HG03175 (cell line): Measurements from ENCODE around the gene GTPBP2.

Experiments used
- ATAC-seq: cut with Tn5 transposase; IDR thresholded peaks from one replicate; pipeline ENCODE4 v1.9.1; 2021; ENCODE audit warnings: mild to moderate bottlenecking, moderate library complexity; ENCODE audit not compliant: unreplicated experiment

Gene GTPBP2

DNA sequence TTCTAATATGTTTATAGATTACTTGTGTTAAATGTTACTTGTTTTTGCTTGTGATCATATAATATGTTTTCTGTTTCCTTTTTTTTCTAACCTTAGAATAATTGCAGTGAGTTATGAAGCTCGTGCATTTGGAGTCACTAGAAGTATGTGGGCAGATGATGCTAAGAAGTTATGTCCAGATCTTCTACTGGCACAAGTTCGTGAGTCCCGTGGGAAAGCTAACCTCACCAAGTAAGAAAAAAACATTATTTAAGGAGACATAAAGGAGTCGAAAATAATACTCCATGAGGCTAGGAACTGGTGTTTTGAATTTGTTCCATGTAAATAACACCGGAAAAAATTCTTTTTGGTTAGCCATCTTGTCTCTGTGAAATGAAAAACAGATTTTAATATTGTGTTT lies 46.2 kb downstream of the GTPBP2 start:
- ATAC-seq = no peak

DNA sequence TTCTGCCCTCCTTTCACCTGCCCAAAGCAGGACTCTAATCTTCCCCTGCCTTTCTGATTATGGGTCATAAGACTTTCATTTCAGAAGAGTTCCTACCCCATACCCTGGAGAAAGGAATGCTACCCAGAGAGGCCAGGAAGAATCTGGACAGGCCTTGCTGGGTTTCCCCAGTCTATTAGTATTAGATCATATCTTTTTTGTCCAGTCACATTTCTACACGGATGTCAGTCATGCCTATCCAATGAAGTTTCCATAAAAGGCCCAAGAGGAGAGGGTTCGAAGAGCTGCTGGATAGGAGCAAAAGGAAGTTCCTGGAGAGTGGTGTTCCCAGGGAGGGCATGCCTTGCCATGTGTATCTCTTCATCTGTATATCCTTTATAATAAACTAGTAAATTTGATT lies 49.9 kb downstream of the GTPBP2 start:
- no peak for ATAC-seq

DNA sequence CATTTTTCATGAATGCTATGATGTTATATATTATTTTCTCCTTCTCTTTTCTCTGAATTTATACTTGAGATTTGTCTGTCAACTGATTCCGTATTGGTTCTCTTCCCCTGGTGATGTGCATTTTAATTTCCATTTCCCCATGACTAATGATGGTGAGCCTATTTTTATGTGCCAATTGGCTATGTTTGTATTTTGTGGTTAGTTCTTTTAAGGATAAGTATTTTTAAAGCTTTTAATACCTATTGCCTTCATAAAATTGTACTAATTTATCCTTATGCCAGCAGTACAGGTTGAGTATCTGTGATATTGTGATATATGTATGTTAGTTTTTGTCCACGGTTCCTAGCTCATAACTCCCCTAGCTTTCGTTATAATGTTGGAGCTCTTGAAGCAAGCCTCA lies 50.3 kb downstream of the GTPBP2 start:
- no peak for ATAC-seq

DNA sequence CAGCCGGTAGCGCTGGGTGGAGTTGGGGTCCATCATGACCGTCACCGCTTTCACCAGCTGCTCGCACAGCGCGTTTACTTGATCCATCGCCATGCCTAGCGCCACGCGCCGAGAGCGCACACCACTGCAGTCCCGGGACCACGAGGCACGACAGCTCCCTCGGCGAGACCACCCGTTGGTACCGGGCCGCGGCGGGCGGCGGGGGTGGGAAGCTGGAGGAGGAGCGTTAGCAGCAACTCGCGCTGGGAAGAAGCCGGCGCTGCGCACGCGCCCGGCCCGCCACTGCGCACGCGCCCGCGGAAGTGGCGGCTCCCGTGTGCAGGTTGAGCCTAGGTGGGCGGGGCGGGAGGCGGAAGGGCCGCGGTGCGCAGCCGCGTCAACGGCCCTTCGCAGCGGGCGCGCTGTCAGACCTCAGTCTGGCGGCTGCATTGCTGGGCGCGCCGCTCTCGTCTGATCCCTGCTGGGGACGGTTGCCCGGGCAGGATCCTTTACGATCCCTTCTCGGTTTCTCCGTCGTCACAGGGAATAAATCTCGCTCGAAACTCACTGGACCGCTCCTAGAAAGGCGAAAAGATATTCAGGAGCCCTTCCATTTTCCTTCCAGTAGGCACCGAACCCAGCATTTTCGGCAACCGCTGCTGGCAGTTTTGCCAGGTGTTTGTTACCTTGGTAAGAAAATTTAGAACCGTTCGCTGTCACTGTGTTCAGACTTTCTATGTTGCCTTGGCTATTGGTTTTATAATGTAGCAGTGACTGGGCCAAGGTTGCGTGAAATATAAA lies 53.1 kb downstream of the GTPBP2 start, which contains the start of the genes POLH and XPO5:
Gene POLH, plus strand, starts transcription at position 414 of the 780 bp plus-strand sequence. CDS start 6,135 bp downstream, outside the sequence.
Gene XPO5, minus strand, starts transcription at position 267 of the 780 bp plus-strand sequence. Its CDS starts 174 bp downstream, at position 93.
- peak; percentile 87 for ATAC-seq

DNA sequence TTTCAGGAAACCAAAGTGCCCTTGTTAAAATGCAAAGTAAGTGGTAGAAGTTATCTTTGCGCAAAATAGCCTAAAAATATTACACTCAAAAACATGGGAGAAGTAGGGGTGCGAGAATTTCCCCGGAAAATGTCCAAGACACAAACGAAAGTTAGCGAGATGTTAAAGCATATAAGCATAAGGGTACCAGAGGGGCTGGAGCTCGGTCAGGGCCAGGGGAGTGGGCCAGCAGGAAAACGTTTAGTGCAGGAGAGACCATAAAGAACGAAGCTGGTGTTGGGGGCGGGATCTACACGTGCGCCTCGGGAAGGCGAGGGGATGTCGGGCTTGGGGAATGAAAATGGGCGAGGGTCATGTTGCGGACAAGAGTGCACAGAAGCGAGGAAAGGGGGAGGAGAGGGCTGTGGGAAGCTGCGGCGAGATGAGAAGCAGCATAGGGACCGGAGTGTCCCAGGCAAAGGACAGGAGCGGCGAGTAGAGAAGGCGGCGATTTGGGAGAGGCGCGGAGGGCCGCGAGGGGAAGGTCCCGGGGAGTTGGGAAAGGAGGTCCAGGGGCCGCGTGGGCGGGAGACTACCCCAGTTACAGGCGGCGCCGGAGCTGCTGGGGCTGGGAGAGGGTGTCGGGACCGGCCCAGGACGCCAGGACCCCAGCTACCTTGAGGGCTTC lies 53.8 kb downstream of the GTPBP2 start:
- peak; percentile 2 for ATAC-seq

DNA sequence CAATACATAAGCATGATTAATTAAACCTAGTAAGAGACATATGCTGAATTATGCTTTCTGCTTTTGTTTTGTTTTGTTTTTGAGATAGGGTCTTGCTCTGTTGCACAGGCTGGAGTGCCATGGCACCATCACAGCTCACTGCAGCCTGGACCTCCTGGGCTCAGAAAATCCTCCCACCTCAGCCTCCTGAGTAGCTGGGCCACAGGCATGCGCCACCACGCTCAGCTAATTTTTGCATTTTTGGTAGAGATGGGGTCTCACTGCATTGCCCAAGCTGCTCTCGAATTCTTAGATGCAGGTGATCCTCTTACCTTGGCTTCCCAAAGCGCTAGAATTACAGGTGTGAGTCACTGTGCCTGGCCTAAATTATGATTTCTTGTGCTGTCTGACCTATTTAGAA lies 57.0 kb downstream of the GTPBP2 start:
- no peak for ATAC-seq

DNA sequence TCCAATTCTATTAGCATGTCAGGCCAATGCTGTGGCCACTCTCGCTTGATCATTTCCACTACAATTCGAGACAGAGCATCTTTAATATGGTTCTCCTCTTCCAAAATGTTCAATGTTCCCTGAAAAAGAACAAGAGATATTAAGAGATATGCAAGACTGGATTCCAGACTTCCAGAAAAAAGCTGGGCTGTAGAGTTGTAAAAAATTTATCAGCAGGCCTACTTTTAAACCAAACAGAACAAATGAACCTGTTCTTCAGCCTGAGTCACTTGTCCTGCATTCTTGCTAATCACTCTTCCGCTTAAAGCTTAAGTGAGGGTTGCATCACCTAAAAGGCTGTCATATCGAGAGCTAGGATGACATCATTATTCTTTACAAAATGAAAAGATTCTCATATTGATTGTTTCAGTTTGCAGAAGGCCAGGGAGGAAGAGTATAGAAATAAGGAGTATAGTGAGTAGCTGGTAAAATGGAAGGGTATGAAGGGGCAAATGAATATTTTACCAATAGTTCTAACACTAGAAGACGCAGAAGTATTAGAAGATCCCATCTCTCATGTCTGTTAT lies 58.1 kb downstream of the GTPBP2 start:
- ATAC-seq = no peak
